ENCODE measurements around the gene TRAF3IP3. TPM values are rescaled to one million over a fixed set of nuclear protein-coding genes. Genes with fewer than 3 reads are reported as not detected.

TRAF3IP3 gene
- total RNA-seq, 2 donors from 2014 or later = 3.3 to 12.3 TPM

GRCh38 chr1:209815931-209816341 is 60.1 kb downstream of the TRAF3IP3 start:
- ATAC-seq (ENCODE audit: insufficient number of reproducible peaks, low FRiP score, low read depth) = no peak
- DNase-seq (ENCODE audit: low spot score) = no peak
- Histone ChIP-seq H3K27me3 (replicated peaks; ENCODE audit: insufficient read depth) (no peaks in the 10 kb centered on the region), H3K9me3 (no peaks in the 10 kb centered on the region), H3K4me1 (ENCODE audit: control insufficient read depth in 1 of 2, low read depth in 2 of 2) (no peaks in the 10 kb centered on the region), H3K4me3 (no peak overlapping the region), H3K27ac (no peak overlapping the region), H3K36me3 (no peaks in the 10 kb centered on the region)
- no peak for TF ChIP-seq CTCF (IDR thresholded peaks at IDR 0.05)

DNA sequence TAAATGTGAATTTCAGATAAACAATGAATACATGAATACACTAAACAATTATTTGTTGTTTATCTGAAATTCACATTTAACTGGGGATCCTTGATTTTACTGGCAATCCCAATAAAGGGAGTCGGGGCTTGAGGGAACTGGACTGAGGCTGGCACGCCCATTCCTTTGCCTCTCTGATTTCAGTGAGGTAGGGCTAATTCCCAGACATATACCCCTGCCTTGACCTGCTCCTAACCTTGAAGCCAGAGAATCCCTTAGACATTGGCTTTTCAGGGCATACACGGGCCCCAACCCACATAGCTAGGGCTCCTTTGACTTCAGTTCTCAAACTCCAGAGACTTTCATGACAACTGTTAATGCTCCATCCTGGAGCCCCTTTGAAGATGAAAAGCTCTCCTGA is 61.1 kb downstream of the TRAF3IP3 start:
- ATAC-seq (ENCODE audit: insufficient number of reproducible peaks, low FRiP score, low read depth) = no peak
- Histone ChIP-seq H3K36me3 (no peaks in the 10 kb centered on the region), H3K4me1 (ENCODE audit: control insufficient read depth in 1 of 2, low read depth in 2 of 2) (no peaks in the 10 kb centered on the region), H3K27me3 (replicated peaks; ENCODE audit: insufficient read depth) (no peaks in the 10 kb centered on the region), H3K27ac (no peak overlapping the region), H3K9me3 (no peaks in the 10 kb centered on the region), H3K4me3 (no peak overlapping the region)
- no peak for DNase-seq (ENCODE audit: low spot score)
- TF ChIP-seq CTCF (IDR thresholded peaks at IDR 0.05) = no peak

DNA sequence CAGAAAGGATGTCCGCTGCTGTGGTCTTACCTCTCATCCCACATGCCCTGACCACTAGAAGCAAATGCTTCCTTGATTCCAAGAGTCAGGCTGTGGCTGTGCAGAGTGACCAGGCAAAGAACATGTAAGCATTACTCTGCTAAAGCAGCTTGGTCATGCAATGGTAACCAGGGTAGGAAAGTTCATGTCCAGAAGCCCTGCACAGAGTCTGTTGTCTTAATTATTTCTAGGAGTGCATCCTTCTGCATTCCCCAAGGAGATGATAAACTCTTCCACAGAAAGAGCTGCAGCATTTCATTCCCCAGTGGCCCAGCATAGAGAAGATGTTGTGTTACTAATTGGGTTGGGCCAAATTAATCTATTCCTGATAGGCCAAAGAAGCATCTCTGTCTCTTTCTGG is 61.8 kb downstream of the TRAF3IP3 start:
- Histone ChIP-seq H3K4me3 (no peak overlapping the region), H3K27me3 (replicated peaks; ENCODE audit: insufficient read depth) (no peaks in the 10 kb centered on the region), H3K9me3 (no peaks in the 10 kb centered on the region), H3K36me3 (no peaks in the 10 kb centered on the region), H3K27ac (no peak overlapping the region), H3K4me1 (ENCODE audit: control insufficient read depth in 1 of 2, low read depth in 2 of 2) (peaks cover 0 to under 1% of the 10 kb centered on the region in 2 donors)
- DNase-seq (ENCODE audit: low spot score) (no peak), ATAC-seq (ENCODE audit: insufficient number of reproducible peaks, low FRiP score, low read depth) (no peak)
- no peak for TF ChIP-seq CTCF (IDR thresholded peaks at IDR 0.05)

DNA sequence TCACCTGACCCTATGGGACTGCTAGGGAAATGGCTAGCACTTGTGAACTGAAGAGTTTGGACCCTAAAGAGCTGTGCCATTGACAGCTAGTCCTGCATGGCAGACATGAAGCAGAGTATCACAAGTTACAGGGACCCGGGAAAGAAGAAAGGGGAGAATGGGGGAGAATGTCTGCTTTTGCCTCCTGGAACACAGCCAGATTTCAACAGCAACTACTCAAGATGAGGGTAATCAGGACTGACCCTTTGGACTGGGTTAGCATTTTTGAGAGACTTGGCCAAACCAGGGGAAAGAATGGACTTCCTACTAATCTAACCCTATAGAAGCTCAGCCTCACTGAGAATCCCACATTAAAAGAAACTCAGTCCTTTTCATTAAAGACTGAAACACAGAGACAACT is 63.2 kb downstream of the TRAF3IP3 start:
- no peak for TF ChIP-seq CTCF (IDR thresholded peaks at IDR 0.05)
- Histone ChIP-seq H3K4me1 (ENCODE audit: control insufficient read depth in 1 of 2, low read depth in 2 of 2) (peaks cover 0 to 3% of the 10 kb centered on the region in 2 donors), H3K36me3 (no peaks in the 10 kb centered on the region), H3K27me3 (replicated peaks; ENCODE audit: insufficient read depth) (no peaks in the 10 kb centered on the region), H3K9me3 (no peaks in the 10 kb centered on the region), H3K27ac (no peak overlapping the region), H3K4me3 (no peak overlapping the region)
- no peak for DNase-seq (ENCODE audit: low spot score)
- ATAC-seq (ENCODE audit: insufficient number of reproducible peaks, low FRiP score, low read depth) = no peak

- Histone ChIP-seq H3K27ac (no peak overlapping the region), H3K4me1 (ENCODE audit: control insufficient read depth in 1 of 2, low read depth in 2 of 2) (peaks cover 0 to 3% of the 10 kb centered on the region in 2 donors), H3K9me3 (no peaks in the 10 kb centered on the region), H3K27me3 (replicated peaks; ENCODE audit: insufficient read depth) (no peaks in the 10 kb centered on the region), H3K4me3 (no peak overlapping the region), H3K36me3 (no peaks in the 10 kb centered on the region)
- TF ChIP-seq CTCF (IDR thresholded peaks at IDR 0.05) = no peak
- ATAC-seq (ENCODE audit: insufficient number of reproducible peaks, low FRiP score, low read depth) = no peak
- DNase-seq (ENCODE audit: low spot score) = no peak
These were observed 65.1 kb downstream of the TRAF3IP3 start for GRCh38 chr1:209820986-209821385.

Measured in thoracic aorta (tissue), 2 donors.